Testis (tissue), 3 donors: ENCODE measurements around the gene HIRA. TPM values are rescaled to one million over a fixed set of nuclear protein-coding genes. Genes with fewer than 3 reads are reported as not detected.

Experiments
- DNase-seq: peaks from one replicate; pipeline ENCODE4 v3.0.0-alpha.2; 2019
- H3K27ac ChIP-seq, 2 donors: fragments of 200-600 bp; sonication (generic); one replicate each; pipeline ENCODE4 v1.5.1; 2019
- H3K27me3 ChIP-seq: fragments of 200-600 bp; sonication (generic); one replicate; pipeline ENCODE4 v1.5.1; 2019
- H3K36me3 ChIP-seq: fragments of 200-600 bp; sonication (generic); one replicate; pipeline ENCODE4 v1.5.1; 2017; ENCODE audit warnings: low read depth; ENCODE audit errors: missing control alignments
- H3K4me1 ChIP-seq: fragments of 200-600 bp; sonication (generic); one replicate; pipeline ENCODE4 v1.5.1; 2019
- H3K4me3 ChIP-seq, 2 donors: fragments of 200-600 bp; sonication (generic); one replicate each; pipeline ENCODE4 v1.5.1; 2017 to 2019
- H3K9me3 ChIP-seq: fragments of 200-600 bp; sonication (generic); one replicate; pipeline ENCODE4 v1.5.1; 2017
- CTCF ChIP-seq, 3 experiments: fragments of 450-650 bp in 2 of 3; fragments of 200-600 bp in 1 of 3; sonication (generic) in 1 of 3; IDR thresholded peaks; one replicate each; pipeline ENCODE4 v1.5.1; 2016 to 2019; ENCODE audit warnings: antibody characterized with exemption in 3 of 3, mild to moderate bottlenecking in 2 of 3, moderate library complexity in 1 of 3
- POLR2A ChIP-seq: fragments of 450-650 bp; IDR thresholded peaks from one replicate; pipeline ENCODE4 v1.6.1; 2017; ENCODE audit warnings: antibody characterized with exemption, mild to moderate bottlenecking, moderate library complexity
- WGBS, 2 donors: methylation state at CpG; one replicate each; pipeline ENCODE4 v1.1.5; 2018; 5-methylcytosine and 5-hydroxymethylcytosine counted together
- intact Hi-C: fragments of 100-400 bp; cut with DNase I; formaldehyde crosslinking; loops from one replicate; pipeline ENCODE4 v1.15.1; 2023; ENCODE audit warnings: low total_unique reads
- polyA plus RNA-seq: library from polyadenylated mRNA; stranded (reverse); fragments of 350-450 nt; fragmentation: Illumina TruSeq; extraction: RNeasy Lipid Tissue Mini Kit (QIAGEN cat#74804); gene quantifications from one replicate; pipeline ENCODE4 v1.2.3, GENCODE V29; 2014; ENCODE audit warnings: low read depth, low replicate concordance; ENCODE audit not compliant: insufficient read depth
- total RNA-seq, 2 donors: library from RNA; depleted of rRNA; stranded (reverse); fragments of >200 nt; gene quantifications; one replicate each; pipeline ENCODE4 v1.2.3, GENCODE V29; 2016

The HIRA gene
- total and polyA plus RNA-seq, 3 donors from 2014 or later: 17.7 to 25.7 (median 21.8) TPM

GRCh38 chr22:19455033-19455432 is 23.5 kb upstream of the HIRA start:
- no peaks in the 10 kb centered on the region for H3K9me3 ChIP-seq
- WGBS, 2 donors: 93 to 100% methylated on average over 2 of the region's 2 CpGs
- DNase-seq: no peak
- no peak overlapping the region for H3K4me3 ChIP-seq
- H3K27ac ChIP-seq: no peak overlapping the region
- H3K27me3 ChIP-seq: no peaks in the 10 kb centered on the region
- intact Hi-C loops: no loop called here
- H3K36me3 ChIP-seq: no peaks in the 10 kb centered on the region
- H3K4me1 ChIP-seq: no peaks in the 10 kb centered on the region
- TF ChIP-seq POLR2A (no peak), CTCF (IDR thresholded peaks at IDR 0.05) (no peak)

- no peaks in the 10 kb centered on the region for H3K4me1 ChIP-seq
- DNase-seq: no peak
- H3K36me3 ChIP-seq: no peaks in the 10 kb centered on the region
- 82 to 85% methylated on average over 5 to 6 of the region's 6 CpGs for WGBS, 2 donors
- intact Hi-C loops: no loop called here
- no peaks in the 10 kb centered on the region for H3K9me3 ChIP-seq
- no peak overlapping the region for H3K27ac ChIP-seq
- no peak for TF ChIP-seq POLR2A
- no peak for TF ChIP-seq CTCF (IDR thresholded peaks at IDR 0.05)
- no peaks in the 10 kb centered on the region for H3K27me3 ChIP-seq
- H3K4me3 ChIP-seq: no peak overlapping the region
These were observed 22.6 kb upstream of the HIRA start for GRCh38 chr22:19454156-19454555.

GRCh38 chr22:19453718-19454117 is 22.2 kb upstream of the HIRA start:
- H3K27ac ChIP-seq: no peak overlapping the region
- intact Hi-C loops: no loop called here
- WGBS, 2 donors: 93 to 96% methylated on average over 3 to 5 of the region's 5 CpGs
- H3K9me3 ChIP-seq: no peaks in the 10 kb centered on the region
- H3K27me3 ChIP-seq: no peaks in the 10 kb centered on the region
- no peak for DNase-seq
- H3K36me3 ChIP-seq: no peaks in the 10 kb centered on the region
- H3K4me1 ChIP-seq: peaks cover 2% of the 10 kb centered on the region
- H3K4me3 ChIP-seq: no peak overlapping the region
- TF ChIP-seq POLR2A: no peak
- TF ChIP-seq CTCF (IDR thresholded peaks at IDR 0.05): no peak

- intact Hi-C loops: no loop called here
- no peak overlapping the region for H3K4me3 ChIP-seq
- DNase-seq: no peak
- WGBS, 2 donors: 94 to 98% methylated on average over 4 of the region's 4 CpGs
- no peaks in the 10 kb centered on the region for H3K9me3 ChIP-seq
- H3K36me3 ChIP-seq: no peaks in the 10 kb centered on the region
- peaks cover 10% of the 10 kb centered on the region for H3K4me1 ChIP-seq
- H3K27me3 ChIP-seq: no peaks in the 10 kb centered on the region
- no peak overlapping the region for H3K27ac ChIP-seq
- TF ChIP-seq POLR2A: no peak
- no peak for TF ChIP-seq CTCF (IDR thresholded peaks at IDR 0.05)
These were observed 20.0 kb upstream of the HIRA start for GRCh38 chr22:19451570-19451969.

- H3K27ac ChIP-seq: no peak overlapping the region
- intact Hi-C loops: no loop called here
- TF ChIP-seq CTCF (IDR thresholded peaks at IDR 0.05): no peak
- TF ChIP-seq POLR2A: no peak
- no peaks in the 10 kb centered on the region for H3K9me3 ChIP-seq
- H3K4me1 ChIP-seq: peaks cover 18% of the 10 kb centered on the region
- DNase-seq: no peak
- WGBS, 2 donors: 85 to 86% methylated on average over 8 of the region's 8 CpGs
- no peaks in the 10 kb centered on the region for H3K27me3 ChIP-seq
- no peak overlapping the region for H3K4me3 ChIP-seq
- no peaks in the 10 kb centered on the region for H3K36me3 ChIP-seq
These were observed 19.0 kb upstream of the HIRA start for GRCh38 chr22:19450363-19451175.
